Ascending aorta (tissue), 2 donors: ENCODE measurements around the gene AGBL1. TPM values are rescaled to one million over a fixed set of nuclear protein-coding genes. Genes with fewer than 3 reads are reported as not detected.

Source experiments
- DNase-seq, 2 donors: peaks; one replicate each; pipeline ENCODE4 v3.0.0-alpha.2; 2019; ENCODE audit warnings: low spot score in 2 of 2
- H3K27ac ChIP-seq, 2 donors: fragments of 200-600 bp; sonication (generic); one replicate each; pipeline ENCODE4 v1.5.1; 2016 to 2017; ENCODE audit warnings: mild to moderate bottlenecking in 1 of 2
- H3K27me3 ChIP-seq: fragments of 200-600 bp; sonication (generic); one replicate; pipeline ENCODE4 v1.5.1; 2017
- H3K36me3 ChIP-seq, 2 donors: fragments of 200-600 bp; sonication (generic); one replicate each; pipeline ENCODE4 v1.5.1; 2016
- H3K4me1 ChIP-seq, 2 donors: fragments of 200-600 bp; sonication (generic); one replicate each; pipeline ENCODE4 v1.5.1; 2016 to 2017; ENCODE audit warnings: mild to moderate bottlenecking in 1 of 2
- H3K4me3 ChIP-seq, 2 donors: fragments of 200-600 bp; sonication (generic); one replicate each; pipeline ENCODE4 v1.5.1; 2016 to 2017; ENCODE audit warnings: mild to moderate bottlenecking in 1 of 2
- H3K9me3 ChIP-seq, 2 donors: fragments of 200-600 bp; sonication (generic); one replicate each; pipeline ENCODE4 v1.5.1; 2016
- intact Hi-C: fragments of 100-400 bp; cut with DNase I; formaldehyde crosslinking; loops from one replicate; pipeline ENCODE4 v1.15.1; 2023
- total RNA-seq: library from RNA; depleted of rRNA; stranded (reverse); fragments of >200 nt; gene quantifications from one replicate; pipeline ENCODE4 v1.1.0, GENCODE V29; 2016
- TF ChIP-seq, protein P1 (sequence below), 3 experiments: fragments of 200-600 bp in 2 of 3; fragments of 450-650 bp in 1 of 3; sonication (generic) in 2 of 3; IDR thresholded peaks; one replicate each; pipeline ENCODE4 v1.5.1; 2016 to 2019; ENCODE audit warnings: antibody characterized with exemption in 3 of 3, mild to moderate bottlenecking in 1 of 3, moderate library complexity in 1 of 3

Gene AGBL1
- total RNA-seq, 1 donor from 2014 or later: not detected

DNA sequence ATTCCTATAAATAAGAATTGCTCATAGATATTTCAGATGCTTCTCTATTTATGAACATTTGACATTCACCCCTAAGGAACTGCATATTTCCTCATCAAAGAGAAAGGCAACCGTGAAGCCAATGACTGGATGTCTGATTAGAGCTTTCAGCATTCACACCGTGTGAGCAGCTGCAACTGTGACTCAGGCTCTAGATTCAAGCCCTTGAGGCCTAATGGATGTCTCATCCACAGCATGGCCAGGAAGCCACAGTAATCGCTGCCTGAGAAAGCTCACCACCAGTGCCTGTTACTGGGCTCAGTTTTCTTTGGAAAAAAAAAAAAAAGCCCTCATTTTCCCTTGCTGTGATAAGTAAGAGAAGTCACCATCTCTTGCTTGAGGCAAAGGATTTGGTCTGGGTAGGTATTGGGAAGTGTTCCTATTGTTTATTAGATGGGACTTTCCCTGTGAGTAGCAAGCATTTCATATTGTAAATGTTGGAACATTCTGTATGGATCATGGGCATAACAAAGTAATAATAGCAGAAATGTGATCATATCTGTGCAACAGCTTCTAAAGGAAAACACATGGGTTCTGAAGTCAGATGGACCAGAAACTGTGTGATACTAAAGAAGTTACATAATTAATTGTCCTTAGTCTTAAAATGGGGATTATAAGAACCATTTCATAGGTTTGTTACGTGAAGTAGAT lies 783.7 kb downstream of the AGBL1 start:
- H3K4me1 ChIP-seq: no peaks in the 10 kb centered on the region
- H3K4me3 ChIP-seq: no peak overlapping the region
- H3K9me3 ChIP-seq: no peaks in the 10 kb centered on the region
- H3K27me3 ChIP-seq: no peaks in the 10 kb centered on the region
- no peak for DNase-seq
- H3K36me3 ChIP-seq: no peaks in the 10 kb centered on the region
- intact Hi-C loops: no loop called here
- no peak overlapping the region for H3K27ac ChIP-seq
- TF ChIP-seq, protein P1, sequence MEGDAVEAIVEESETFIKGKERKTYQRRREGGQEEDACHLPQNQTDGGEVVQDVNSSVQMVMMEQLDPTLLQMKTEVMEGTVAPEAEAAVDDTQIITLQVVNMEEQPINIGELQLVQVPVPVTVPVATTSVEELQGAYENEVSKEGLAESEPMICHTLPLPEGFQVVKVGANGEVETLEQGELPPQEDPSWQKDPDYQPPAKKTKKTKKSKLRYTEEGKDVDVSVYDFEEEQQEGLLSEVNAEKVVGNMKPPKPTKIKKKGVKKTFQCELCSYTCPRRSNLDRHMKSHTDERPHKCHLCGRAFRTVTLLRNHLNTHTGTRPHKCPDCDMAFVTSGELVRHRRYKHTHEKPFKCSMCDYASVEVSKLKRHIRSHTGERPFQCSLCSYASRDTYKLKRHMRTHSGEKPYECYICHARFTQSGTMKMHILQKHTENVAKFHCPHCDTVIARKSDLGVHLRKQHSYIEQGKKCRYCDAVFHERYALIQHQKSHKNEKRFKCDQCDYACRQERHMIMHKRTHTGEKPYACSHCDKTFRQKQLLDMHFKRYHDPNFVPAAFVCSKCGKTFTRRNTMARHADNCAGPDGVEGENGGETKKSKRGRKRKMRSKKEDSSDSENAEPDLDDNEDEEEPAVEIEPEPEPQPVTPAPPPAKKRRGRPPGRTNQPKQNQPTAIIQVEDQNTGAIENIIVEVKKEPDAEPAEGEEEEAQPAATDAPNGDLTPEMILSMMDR (IDR thresholded peaks at IDR 0.05): no peak

DNA sequence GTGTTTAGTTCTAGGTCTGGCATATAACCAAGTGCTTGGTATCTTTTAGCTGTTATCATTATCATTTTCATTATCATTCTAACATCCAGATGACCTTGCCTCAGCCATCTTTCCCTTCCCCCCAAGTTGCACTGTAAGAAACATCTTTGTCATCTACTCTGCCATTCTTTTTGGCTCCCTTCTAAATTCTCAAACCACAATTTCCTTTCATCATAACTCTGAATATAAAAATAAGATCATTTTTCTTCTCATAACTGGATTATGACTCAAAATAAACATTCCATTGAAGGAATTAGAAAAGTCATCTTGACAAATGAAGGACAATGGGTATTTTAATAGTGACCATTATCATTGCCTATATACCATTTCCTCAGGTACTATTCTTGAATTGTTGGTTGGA lies 786.2 kb downstream of the AGBL1 start:
- Histone ChIP-seq H3K36me3 (no peaks in the 10 kb centered on the region), H3K4me1 (no peaks in the 10 kb centered on the region), H3K27me3 (no peaks in the 10 kb centered on the region), H3K4me3 (no peak overlapping the region), H3K27ac (no peak overlapping the region), H3K9me3 (no peaks in the 10 kb centered on the region)
- no peak for DNase-seq
- TF ChIP-seq, protein P1 (IDR thresholded peaks at IDR 0.05): no peak
- intact Hi-C loops: no loop called here

DNA sequence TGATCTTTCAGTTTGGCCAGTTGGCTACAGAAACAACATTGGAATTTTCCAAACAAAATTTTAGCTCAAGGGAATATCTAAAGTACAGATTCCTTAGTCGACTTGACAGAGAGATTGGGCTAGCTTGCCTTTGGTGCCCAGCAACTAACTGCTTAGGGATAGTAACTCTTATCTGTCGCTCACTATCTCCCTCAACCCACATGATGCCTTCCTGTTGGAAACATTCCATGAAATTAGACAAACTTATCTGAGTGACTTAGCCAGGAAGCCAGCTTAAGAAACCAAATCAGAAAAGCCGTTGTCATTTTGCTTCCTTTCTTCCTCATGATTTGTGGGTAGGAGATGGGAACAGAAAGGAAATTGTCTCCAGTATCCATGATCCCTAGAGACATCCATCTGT lies 791.2 kb downstream of the AGBL1 start:
- H3K4me3 ChIP-seq: no peak overlapping the region
- TF ChIP-seq, protein P1 (IDR thresholded peaks at IDR 0.05): no peak
- DNase-seq: no peak
- H3K36me3 ChIP-seq: no peaks in the 10 kb centered on the region
- H3K9me3 ChIP-seq: no peaks in the 10 kb centered on the region
- H3K27ac ChIP-seq: no peak overlapping the region
- H3K4me1 ChIP-seq: no peaks in the 10 kb centered on the region
- H3K27me3 ChIP-seq: no peaks in the 10 kb centered on the region
- intact Hi-C loops: no loop called here

DNA sequence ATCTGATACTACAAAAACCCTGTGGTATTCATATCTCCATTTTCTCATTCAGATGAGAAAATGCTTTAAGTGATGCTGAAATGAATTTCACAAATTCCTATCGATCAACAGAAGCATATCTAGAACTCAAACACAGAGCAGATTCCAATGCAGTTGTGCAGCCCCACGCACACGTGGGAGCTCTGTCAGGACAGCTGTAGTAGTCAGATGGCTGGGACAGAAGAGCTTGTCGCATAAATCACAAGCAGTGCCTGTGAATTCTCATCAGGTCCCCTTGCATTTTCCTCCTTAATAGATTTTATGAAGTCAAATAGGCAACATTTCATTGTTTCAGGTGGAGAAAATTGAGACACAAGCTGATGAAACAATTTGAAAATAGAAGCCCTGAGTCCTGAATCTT lies 792.3 kb downstream of the AGBL1 start:
- Histone ChIP-seq H3K36me3 (no peaks in the 10 kb centered on the region), H3K4me3 (no peak overlapping the region), H3K4me1 (no peaks in the 10 kb centered on the region), H3K27ac (no peak overlapping the region), H3K9me3 (no peaks in the 10 kb centered on the region), H3K27me3 (no peaks in the 10 kb centered on the region)
- no peak for DNase-seq
- TF ChIP-seq, protein P1 (IDR thresholded peaks at IDR 0.05): no peak
- intact Hi-C loops: no loop called here

DNA sequence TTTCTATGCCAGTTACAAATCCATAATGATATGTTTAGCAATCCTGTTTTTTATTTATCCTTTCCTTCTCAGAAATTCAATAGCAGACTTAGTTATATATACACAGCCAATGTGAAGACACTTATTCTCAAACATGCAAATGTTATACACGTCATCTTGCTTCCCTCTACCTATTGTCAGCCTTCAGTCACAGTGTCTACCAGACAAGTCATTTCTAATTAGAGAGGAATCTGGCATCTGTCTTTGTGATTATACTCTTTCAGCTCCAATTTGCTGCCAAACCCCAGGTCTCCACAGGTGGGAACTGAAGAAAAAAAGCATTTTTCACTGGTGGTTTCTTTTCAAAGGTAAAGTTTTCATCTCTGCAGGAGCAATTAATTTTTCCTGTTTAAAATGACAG lies 793.1 kb downstream of the AGBL1 start:
- intact Hi-C loops: no loop called here
- no peaks in the 10 kb centered on the region for H3K36me3 ChIP-seq

More for the DNA sequence above, 793.1 kb downstream of the AGBL1 start:
- Histone ChIP-seq H3K27me3 (no peaks in the 10 kb centered on the region), H3K9me3 (no peaks in the 10 kb centered on the region), H3K4me1 (no peaks in the 10 kb centered on the region), H3K4me3 (no peak overlapping the region), H3K27ac (no peak overlapping the region)
- DNase-seq: no peak
- TF ChIP-seq, protein P1 (IDR thresholded peaks at IDR 0.05): no peak
